WTC11 (cell line): Measurements from ENCODE around the gene CRABP2. TPM values are rescaled to one million over a fixed set of nuclear protein-coding genes. Genes with fewer than 3 reads are reported as not detected.

Experiments used
- ATAC-seq: fragments of 200-7000 bp; cut with Tn5 transposase; 2 replicates; pipeline ENCODE4 v1.10.0; 2021; ENCODE audit warnings: mild to moderate bottlenecking, moderate library complexity
- CTCF ChIA-PET: fragments of 300-600 bp; sonication (Branson Sonifier 250); formaldehyde crosslinking; loops from one replicate; lab custom pipeline; 2021; ENCODE audit warnings: antibody characterized with exemption; lab: Charles Lee
- POLR2A ChIA-PET: fragments of 350-600 bp; sonication (Branson Sonifier 250); formaldehyde crosslinking; loops from one replicate; lab custom pipeline; 2021; ENCODE audit warnings: antibody characterized with exemption; lab: Charles Lee
- DNase-seq: peaks from one replicate; pipeline ENCODE4 v3.0.0; 2021; ENCODE audit warnings: low spot score
- H3K27ac Mint-ChIP-seq: 2 replicates; pipeline ENCODE4 v1.8.0; 2021; ENCODE audit warnings: mixed read lengths
- H3K27me3 Mint-ChIP-seq: 2 replicates; pipeline ENCODE4 v1.8.0; 2021; ENCODE audit warnings: low read depth, mild to moderate bottlenecking, moderate library complexity, mixed read lengths
- H3K36me3 Mint-ChIP-seq: 2 replicates; pipeline ENCODE4 v1.8.0; 2021; ENCODE audit warnings: mixed read lengths
- H3K4me1 Mint-ChIP-seq: 2 replicates; pipeline ENCODE4 v1.8.0; 2022; ENCODE audit warnings: mixed read lengths
- H3K4me3 Mint-ChIP-seq: 2 replicates; pipeline ENCODE4 v1.8.0; 2021; ENCODE audit warnings: mild to moderate bottlenecking, moderate library complexity, mixed read lengths
- H3K9me3 Mint-ChIP-seq: 2 replicates; pipeline ENCODE4 v1.8.0; 2021; ENCODE audit warnings: mixed read lengths
- ARID4B ChIP-seq: sonication (generic); formaldehyde crosslinking; IDR thresholded peaks from 2 replicates; pipeline ENCODE4 v1.8.0; 2023; ENCODE audit warnings: missing genetic modification reagents, mild to moderate bottlenecking, borderline replicate concordance
- ERG ChIP-seq: fragments of 250-450 bp; sonication (Bioruptor Pico); IDR thresholded peaks from 2 replicates; pipeline ENCODE4 v1.8.0; 2021; ENCODE audit warnings: mild to moderate bottlenecking
- GTF2I ChIP-seq: fragments of 250-450 bp; sonication (Bioruptor Pico); conservative IDR thresholded peaks from 2 replicates; pipeline ENCODE4 v1.4.0; 2021; ENCODE audit warnings: mild to moderate bottlenecking
- IRF1 ChIP-seq: sonication (generic); formaldehyde crosslinking; IDR thresholded peaks from 2 replicates; pipeline ENCODE4 v1.8.0; 2023; ENCODE audit warnings: missing genetic modification reagents
- MAX ChIP-seq: sonication (generic); formaldehyde crosslinking; IDR thresholded peaks from 2 replicates; pipeline ENCODE4 v1.8.0; 2022; ENCODE audit warnings: mild to moderate bottlenecking, missing genetic modification reagents
- MYBL2 ChIP-seq: sonication (generic); formaldehyde crosslinking; IDR thresholded peaks from 2 replicates; pipeline ENCODE4 v1.8.1; 2023; ENCODE audit warnings: mild to moderate bottlenecking, moderate library complexity, missing genetic modification reagents
- NR3C1 ChIP-seq: sonication (generic); formaldehyde crosslinking; conservative IDR thresholded peaks from 2 replicates; pipeline ENCODE4 v1.8.1; 2023; ENCODE audit warnings: low read depth, mild to moderate bottlenecking, missing genetic modification reagents
- PREB ChIP-seq: sonication (generic); formaldehyde crosslinking; IDR thresholded peaks from 2 replicates; pipeline ENCODE4 v1.8.1; 2022; ENCODE audit warnings: mild to moderate bottlenecking, missing genetic modification reagents, moderate library complexity, borderline replicate concordance
- PRRX2 ChIP-seq: fragments of 250-450 bp; sonication (Bioruptor Pico); IDR thresholded peaks from 2 replicates; pipeline ENCODE4 v1.8.0; 2021; ENCODE audit warnings: mild to moderate bottlenecking
- SOX15 ChIP-seq: fragments of 250-450 bp; sonication (Bioruptor Pico); IDR thresholded peaks from 2 replicates; pipeline ENCODE4 v1.9.0; 2021; ENCODE audit warnings: mild to moderate bottlenecking
- TEAD1 ChIP-seq: sonication (generic); formaldehyde crosslinking; IDR thresholded peaks from 2 replicates; pipeline ENCODE4 v1.8.0; 2022; ENCODE audit warnings: mild to moderate bottlenecking, missing genetic modification reagents
- ZNF317 ChIP-seq: sonication (generic); formaldehyde crosslinking; IDR thresholded peaks from 2 replicates; pipeline ENCODE4 v1.8.1; 2023; ENCODE audit warnings: low read depth, mild to moderate bottlenecking, moderate library complexity, missing genetic modification reagents, borderline replicate concordance
- total RNA-seq: library from RNA; stranded (reverse); gene quantifications from 3 replicates; pipeline ENCODE4 v1.2.3, GENCODE V29; 2021
- TF ChIP-seq, protein P1 (sequence below): fragments of 200-600 bp; IDR thresholded peaks from 2 replicates; pipeline ENCODE4 v1.8.0; 2022; ENCODE audit warnings: antibody characterized with exemption
- TF ChIP-seq, protein P2 (sequence below): fragments of 250-450 bp; sonication (Bioruptor Pico); IDR thresholded peaks from 2 replicates; pipeline ENCODE4 v1.9.0; 2021; ENCODE audit warnings: mild to moderate bottlenecking

CRABP2 gene
- total RNA-seq, 1 experiment from 2014 or later = 135 TPM

DNA sequence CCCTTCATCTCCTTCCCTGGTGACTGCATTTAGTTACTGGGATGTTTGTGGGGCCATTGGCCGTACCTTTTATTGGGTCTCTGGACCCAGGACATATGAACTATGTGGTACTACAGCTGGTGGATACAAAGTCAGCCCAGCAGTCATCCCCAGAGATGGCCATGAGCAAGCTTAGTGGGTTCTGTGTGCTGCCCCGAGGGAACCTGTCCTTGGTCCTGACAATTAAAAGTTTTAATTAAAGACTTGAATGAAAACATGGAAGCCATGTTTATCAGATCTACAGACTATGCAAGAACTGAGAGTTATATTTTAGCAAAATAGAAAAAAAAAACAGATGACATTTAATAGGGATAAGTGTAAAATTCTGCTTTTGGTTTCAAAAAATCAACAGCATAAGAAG, 25.3 kb downstream of the CRABP2 start (continued):
- no peak for TF ChIP-seq PRRX2

DNA sequence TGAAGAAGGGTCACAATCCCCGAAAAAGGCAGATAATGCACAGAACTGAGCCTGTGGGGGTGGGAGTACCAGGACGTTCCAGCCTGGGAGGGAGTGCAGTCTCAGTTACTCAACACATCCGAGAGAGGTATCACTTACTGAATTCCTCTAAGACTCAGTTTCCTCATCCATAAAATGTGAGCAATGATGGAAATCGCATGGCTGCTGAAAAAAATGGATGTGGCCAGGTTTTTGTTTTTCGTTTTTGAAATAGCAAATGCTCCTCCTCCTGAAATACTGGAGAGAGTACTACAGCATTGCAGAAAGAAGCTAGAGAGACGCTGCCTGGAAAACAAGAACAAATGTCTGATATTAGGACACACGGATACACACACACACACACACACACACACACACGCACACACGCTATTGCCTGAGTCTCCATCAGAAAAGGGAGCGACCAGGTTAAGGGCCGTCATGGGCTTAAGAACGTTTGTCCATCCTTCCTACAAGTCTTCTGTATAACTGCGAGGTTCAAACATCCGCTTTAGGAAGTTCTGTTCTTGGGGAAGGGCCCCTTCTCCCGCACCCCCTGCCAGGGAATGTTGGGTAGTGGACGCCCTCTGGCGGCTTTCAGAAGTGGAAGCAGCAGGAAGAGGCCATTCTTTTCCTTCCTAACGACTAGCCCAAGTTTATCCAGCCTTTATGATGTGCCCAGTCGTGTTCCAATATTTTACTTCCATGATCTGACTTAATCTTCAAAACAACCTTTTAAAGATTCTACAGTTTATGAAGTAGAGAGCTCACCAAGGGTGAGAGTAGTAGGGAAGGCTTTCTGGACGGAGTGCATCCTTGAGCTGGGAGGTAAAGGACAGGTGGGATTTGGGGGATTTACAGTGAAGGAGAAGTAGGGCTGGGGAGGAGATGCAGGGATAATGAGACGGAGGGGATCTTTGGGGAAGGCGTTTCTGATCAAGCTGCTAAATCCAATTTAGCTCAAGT, 27.5 kb downstream of the CRABP2 start:
- H3K36me3 Mint-ChIP-seq = peaks cover 8% of the 10 kb centered on the region
- CTCF ChIA-PET = interaction anchor here (0.8 to 13.4 kb wide), 25 partner anchors 7 to 258 kb away, joined by 3 to 437 read pairs (median 7); partner anchors contain the start of genes BCAN, CRABP2, HAPLN2 and HDGF
- peak overlapping the region; percentile 76 for H3K4me3 Mint-ChIP-seq
- ATAC-seq = peak; percentile 2
- peak; percentile 77 for DNase-seq
- peaks cover 57% of the 10 kb centered on the region for H3K4me1 Mint-ChIP-seq
- POLR2A ChIA-PET = interaction anchor here (0.6 to 6.5 kb wide), 10 partner anchors 10 to 176 kb away, joined by 3 to 150 read pairs (median 13); partner anchors contain the start of genes CRABP2 and HDGF
- peak overlapping the region; percentile 82 for H3K27ac Mint-ChIP-seq
- H3K9me3 Mint-ChIP-seq = no peaks in the 10 kb centered on the region
- H3K27me3 Mint-ChIP-seq = peaks cover 34% of the 10 kb centered on the region
- TF ChIP-seq TEAD1 (CRISPR knock-in tag) = 0 out of 2 replicates have a peak, but pooled peaks have one; percentile 26
- 0 out of 2 replicates have a peak, but pooled peaks have one; percentile 17 for TF ChIP-seq MAX (CRISPR knock-in tag)
- no peak for TF ChIP-seq SOX15 (CRISPR knock-in tag)
- TF ChIP-seq, protein P1, sequence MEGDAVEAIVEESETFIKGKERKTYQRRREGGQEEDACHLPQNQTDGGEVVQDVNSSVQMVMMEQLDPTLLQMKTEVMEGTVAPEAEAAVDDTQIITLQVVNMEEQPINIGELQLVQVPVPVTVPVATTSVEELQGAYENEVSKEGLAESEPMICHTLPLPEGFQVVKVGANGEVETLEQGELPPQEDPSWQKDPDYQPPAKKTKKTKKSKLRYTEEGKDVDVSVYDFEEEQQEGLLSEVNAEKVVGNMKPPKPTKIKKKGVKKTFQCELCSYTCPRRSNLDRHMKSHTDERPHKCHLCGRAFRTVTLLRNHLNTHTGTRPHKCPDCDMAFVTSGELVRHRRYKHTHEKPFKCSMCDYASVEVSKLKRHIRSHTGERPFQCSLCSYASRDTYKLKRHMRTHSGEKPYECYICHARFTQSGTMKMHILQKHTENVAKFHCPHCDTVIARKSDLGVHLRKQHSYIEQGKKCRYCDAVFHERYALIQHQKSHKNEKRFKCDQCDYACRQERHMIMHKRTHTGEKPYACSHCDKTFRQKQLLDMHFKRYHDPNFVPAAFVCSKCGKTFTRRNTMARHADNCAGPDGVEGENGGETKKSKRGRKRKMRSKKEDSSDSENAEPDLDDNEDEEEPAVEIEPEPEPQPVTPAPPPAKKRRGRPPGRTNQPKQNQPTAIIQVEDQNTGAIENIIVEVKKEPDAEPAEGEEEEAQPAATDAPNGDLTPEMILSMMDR = peak; percentile 76

DNA sequence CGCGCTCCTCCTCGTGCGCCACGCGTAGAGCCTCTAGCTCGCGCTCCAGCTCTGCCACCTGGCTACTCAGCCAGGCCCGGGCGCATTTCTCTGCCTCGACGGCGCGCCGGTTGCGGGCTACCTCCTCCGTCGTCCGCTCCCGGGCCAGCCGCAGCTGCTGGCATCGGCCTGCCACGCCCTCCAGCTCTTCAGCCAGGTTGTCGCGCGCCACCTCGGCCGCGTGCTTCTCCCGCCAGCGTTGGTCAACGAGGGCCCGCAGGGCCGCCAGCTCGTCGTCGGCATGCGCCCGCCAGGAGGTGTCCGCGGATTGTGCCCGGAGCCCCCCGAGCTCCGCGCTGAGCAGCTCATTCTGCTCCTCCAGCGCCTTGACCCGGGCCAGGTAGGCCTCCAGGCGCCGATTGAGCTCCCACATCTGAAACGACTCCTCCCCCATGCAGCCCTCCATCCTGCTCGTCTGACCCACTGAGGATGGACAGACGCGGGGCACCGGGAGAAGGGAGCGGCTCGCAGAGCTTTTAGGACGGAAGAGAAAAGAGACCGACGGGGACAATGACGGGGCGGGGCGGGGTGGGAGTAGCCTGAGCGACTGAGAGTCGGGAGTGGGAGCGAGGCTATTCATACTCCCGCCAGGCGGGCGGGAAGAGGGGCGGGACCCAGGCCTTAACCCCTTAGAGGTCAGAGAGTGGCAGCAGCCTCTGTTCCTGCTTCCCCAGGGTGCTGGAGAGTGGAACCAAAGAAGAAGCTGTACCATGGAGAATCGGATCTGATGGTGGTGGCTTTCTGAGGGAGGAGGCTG, 28.4 kb downstream of the CRABP2 start, which contains the start of gene NES:
Gene NES, minus strand, starts transcription at position 588 of the 796 bp plus-strand sequence. Its CDS starts 143 bp downstream, at position 445.
- peak within 1 kb of the TSS; percentile 76 for H3K4me3 Mint-ChIP-seq
- peaks cover 15% of the 10 kb centered on the region for H3K36me3 Mint-ChIP-seq
- peak; percentile 42 for ATAC-seq
- H3K27ac Mint-ChIP-seq = peak within 1 kb of the TSS; percentile 82
- peak; percentile 87 for DNase-seq
- POLR2A ChIA-PET = interaction anchor here (0.6 to 6.5 kb wide), 14 partner anchors 9 to 175 kb away, joined by 3 to 150 read pairs (median 8); partner anchors contain the start of genes CRABP2, HAPLN2, HDGF and METTL25B
- H3K27me3 Mint-ChIP-seq = peaks cover 34% of the 10 kb centered on the region
- CTCF ChIA-PET = interaction anchor here (0.6 to 13.4 kb wide), 32 partner anchors 8 to 466 kb away, joined by 3 to 437 read pairs (median 6); partner anchors contain the start of genes BCAN, CRABP2, HAPLN2 and HDGF
- H3K4me1 Mint-ChIP-seq = peaks cover 61% of the 10 kb centered on the region
- peaks cover 5% of the 10 kb centered on the region; the same call in 1 of the 2 replicates for H3K9me3 Mint-ChIP-seq
- TF ChIP-seq IRF1 = peak; percentile 38; the same call in 1 of the 2 replicates
- peak; percentile 92 for TF ChIP-seq MYBL2 (CRISPR knock-in tag)
- TF ChIP-seq ARID4B (CRISPR knock-in tag) = peak; percentile 69
- no peak for TF ChIP-seq NR3C1 (CRISPR knock-in tag)
- TF ChIP-seq ZNF317 (CRISPR knock-in tag) = no peak; the same call in 1 of the 2 replicates
- TF ChIP-seq, protein P2, sequence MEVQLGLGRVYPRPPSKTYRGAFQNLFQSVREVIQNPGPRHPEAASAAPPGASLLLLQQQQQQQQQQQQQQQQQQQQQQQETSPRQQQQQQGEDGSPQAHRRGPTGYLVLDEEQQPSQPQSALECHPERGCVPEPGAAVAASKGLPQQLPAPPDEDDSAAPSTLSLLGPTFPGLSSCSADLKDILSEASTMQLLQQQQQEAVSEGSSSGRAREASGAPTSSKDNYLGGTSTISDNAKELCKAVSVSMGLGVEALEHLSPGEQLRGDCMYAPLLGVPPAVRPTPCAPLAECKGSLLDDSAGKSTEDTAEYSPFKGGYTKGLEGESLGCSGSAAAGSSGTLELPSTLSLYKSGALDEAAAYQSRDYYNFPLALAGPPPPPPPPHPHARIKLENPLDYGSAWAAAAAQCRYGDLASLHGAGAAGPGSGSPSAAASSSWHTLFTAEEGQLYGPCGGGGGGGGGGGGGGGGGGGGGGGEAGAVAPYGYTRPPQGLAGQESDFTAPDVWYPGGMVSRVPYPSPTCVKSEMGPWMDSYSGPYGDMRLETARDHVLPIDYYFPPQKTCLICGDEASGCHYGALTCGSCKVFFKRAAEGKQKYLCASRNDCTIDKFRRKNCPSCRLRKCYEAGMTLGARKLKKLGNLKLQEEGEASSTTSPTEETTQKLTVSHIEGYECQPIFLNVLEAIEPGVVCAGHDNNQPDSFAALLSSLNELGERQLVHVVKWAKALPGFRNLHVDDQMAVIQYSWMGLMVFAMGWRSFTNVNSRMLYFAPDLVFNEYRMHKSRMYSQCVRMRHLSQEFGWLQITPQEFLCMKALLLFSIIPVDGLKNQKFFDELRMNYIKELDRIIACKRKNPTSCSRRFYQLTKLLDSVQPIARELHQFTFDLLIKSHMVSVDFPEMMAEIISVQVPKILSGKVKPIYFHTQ (CRISPR knock-in tag) = no peak
- TF ChIP-seq ERG (CRISPR knock-in tag) = no peak
- no peak for TF ChIP-seq GTF2I (CRISPR knock-in tag)
- TF ChIP-seq PREB (CRISPR knock-in tag) = no peak
